GM21367 (cell line): ENCODE data around the gene CXXC5.

ENCODE experiments used
- ATAC-seq: cut with Tn5 transposase; IDR thresholded peaks from one replicate; pipeline ENCODE4 v1.9.1; 2021; ENCODE audit not compliant: unreplicated experiment

The CXXC5 gene

DNA sequence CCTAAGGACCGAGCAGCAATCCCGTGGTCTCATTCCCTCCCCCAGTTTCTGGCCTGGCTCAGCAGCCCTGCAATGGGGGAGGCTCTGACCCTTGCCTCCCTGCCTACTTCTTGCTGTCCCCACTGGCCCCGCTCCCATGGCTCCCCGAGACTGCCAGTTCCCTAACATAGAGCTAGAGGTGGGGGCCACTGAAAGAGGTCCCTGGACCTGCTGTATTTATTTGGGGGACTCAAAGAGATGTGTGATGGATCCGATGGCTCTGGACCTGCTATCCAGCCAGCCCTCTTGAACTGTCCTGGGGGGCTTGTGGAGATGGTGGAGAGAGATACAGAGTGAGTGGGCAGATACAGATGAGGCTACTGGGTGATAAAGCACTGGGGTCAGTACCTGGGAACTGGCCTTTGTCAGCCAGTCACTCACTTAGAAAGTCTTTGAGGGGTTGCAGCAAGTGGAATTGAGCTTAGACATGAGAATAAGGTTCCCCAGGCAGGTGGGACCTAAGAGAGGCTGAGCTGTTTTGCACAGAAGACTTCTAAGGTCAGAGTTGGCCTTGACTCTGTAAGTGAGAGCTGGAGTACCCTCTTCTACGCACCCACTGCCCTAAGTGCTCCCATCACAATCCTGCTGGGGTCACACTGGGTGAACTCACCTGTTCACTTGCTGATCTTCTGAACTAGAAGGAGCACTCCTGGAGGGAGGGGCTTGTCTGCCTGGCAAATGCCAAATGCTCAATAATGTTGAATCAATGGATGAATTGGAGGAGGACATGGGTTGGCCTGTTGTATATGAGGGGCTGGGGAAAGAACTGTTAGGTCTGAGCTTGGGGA, 42.9 kb downstream of the CXXC5 start:
- no peak for ATAC-seq

GRCh38 chr5:139692148-139692547, 44.0 kb downstream of the CXXC5 start:
- no peak for ATAC-seq

GRCh38 chr5:139692679-139693308, 44.6 kb downstream of the CXXC5 start:
- ATAC-seq: no peak

DNA sequence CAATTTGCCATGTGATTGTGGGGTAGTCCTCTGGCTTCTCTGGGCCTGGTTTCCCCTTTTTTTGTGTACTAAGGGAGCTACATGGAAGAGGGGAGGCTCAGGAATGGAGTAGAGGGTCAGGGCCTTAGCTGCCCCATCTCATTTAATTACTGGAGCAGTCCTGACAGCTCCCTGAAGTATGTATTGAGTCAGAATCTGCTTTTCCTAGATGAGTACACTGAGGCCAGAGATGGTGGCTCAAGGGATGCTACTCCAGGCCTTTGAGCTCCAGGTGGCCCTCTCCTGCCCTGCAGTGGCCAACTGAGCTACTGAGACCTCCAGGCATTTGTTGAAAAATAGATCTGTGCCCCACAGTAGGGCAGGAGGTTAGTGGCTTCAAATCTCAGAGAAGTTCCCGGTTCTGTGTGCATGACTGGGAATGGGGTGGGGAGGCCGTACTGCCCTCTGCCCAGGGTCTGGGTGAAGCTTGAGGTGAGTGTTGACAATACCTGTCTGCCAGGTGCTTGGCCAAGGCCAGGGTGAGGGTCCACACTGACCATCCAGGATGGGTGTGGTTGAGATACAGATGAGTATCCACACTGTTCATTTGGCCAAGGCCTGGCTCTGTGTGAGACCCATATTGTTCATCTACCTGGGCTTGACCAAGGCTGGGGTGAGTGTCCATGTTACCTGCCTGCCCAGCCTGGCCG, 45.7 kb downstream of the CXXC5 start:
- ATAC-seq: no peak

DNA sequence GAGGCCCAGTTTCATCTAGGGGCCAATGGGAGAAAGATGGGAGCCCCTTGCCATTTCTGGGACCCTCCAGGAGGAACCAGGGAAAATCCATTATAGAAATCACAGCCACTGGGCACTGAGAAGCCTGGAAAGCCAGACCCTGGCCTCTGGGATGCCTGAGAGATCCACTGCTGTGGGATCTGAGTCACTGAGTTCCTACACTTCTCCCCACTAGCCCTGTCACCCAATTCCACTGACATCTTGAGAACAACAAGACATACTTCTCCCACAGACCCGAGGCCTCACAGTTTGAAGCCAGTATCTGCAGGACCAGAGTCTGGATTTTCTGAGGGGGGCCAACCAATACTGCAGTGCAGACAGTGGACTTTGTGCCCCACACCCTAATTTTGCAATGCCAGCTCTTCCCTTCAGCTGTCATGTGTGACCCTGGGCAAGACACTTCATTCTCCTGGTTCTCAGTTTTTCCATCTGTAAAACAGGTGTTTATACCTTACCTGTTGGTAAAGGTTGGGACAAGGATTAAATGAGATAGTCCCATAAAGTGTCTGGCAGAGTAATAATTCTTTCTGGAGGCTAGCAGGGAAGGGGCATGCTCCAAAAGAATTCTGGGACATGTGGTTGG, 46.5 kb downstream of the CXXC5 start:
- ATAC-seq: no peak

GRCh38 chr5:139695178-139695573, 47.0 kb downstream of the CXXC5 start:
- no peak for ATAC-seq

GRCh38 chr5:139696167-139696893, 48.2 kb downstream of the CXXC5 start:
- ATAC-seq: no peak

GRCh38 chr5:139696894-139697658, 48.9 kb downstream of the CXXC5 start:
- ATAC-seq: no peak

- no peak for ATAC-seq
These were observed 50.5 kb downstream of the CXXC5 start for GRCh38 chr5:139698490-139699146.

GRCh38 chr5:139699351-139699750, 51.2 kb downstream of the CXXC5 start:
- no peak for ATAC-seq

GRCh38 chr5:139700711-139701055, 52.5 kb downstream of the CXXC5 start:
- no peak for ATAC-seq

DNA sequence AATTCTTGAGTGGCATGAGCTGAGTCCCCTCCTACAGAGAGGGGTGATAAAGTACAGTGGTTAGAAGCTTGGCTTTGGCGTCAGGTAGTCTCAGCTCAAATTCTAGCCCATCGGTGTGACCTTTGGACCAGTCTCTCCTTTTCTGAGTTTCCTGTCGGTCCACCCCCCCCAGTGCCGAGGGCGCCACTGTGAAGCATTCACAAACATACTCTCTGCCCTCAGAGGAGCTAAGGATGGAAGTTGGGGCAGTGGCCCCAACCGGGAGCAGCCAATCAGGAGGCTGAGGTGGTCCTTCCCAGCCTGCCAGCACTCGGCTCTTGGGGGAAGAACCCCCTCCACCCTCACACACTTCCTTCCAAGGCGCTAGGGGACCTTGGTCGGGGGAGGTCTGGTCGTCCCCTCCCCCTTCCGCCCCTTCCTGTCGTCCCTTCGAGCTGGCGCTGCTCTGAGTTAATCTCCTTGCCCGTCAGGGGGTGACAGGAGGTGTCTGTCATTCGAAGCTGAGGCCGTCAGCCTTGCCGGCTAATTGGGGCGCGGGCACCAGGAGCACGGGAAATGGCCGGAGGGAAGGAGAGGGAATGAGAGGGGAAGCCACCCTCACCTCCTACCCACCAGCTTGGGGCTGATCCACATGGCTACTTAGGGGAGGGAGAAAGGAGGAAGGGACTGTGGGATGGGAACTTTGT, 53.0 kb downstream of the CXXC5 start:
- no peak for ATAC-seq

DNA sequence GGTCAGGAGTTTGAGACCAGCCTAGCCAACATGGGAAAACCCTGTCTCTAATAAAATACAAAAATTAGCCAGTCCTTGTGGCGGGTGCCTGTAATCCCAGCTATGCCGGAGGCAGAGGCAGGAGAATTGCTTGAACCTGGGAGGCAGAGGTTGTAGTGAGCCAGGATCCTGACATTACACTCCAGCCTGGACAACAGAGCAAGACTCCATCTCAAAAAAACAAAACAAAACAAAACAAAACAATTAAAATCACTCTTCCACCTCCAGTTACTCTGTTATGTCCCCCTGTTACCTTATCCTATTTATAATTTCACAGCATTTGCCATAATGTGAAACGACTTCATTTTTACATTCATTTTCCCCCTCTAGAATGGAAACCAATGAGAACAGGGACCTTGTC, 54.4 kb downstream of the CXXC5 start:
- no peak for ATAC-seq

- no peak for ATAC-seq
These were observed 56.6 kb downstream of the CXXC5 start for GRCh38 chr5:139704748-139705147.

DNA sequence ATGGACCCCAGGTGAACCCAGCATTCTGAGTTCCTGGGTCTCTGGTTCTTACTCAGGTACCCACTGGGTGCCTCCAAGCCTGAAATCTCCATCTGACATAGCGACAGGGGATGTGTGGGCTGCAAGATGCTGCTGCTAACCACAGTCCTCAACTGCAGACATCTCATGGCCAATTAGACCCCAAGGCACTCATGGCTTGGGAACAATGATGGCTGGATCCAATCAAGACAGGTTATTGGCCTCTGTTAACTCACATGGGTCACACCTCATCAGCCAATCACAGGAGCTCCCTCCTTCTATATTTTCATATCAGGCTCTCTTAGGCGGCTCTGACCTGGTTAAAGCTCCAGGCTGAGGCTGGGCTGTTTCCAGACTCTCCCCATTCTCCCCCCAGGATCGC, 57.0 kb downstream of the CXXC5 start:
- ATAC-seq: no peak

- no peak for ATAC-seq
These were observed 57.8 kb downstream of the CXXC5 start for GRCh38 chr5:139705655-139706587.

DNA sequence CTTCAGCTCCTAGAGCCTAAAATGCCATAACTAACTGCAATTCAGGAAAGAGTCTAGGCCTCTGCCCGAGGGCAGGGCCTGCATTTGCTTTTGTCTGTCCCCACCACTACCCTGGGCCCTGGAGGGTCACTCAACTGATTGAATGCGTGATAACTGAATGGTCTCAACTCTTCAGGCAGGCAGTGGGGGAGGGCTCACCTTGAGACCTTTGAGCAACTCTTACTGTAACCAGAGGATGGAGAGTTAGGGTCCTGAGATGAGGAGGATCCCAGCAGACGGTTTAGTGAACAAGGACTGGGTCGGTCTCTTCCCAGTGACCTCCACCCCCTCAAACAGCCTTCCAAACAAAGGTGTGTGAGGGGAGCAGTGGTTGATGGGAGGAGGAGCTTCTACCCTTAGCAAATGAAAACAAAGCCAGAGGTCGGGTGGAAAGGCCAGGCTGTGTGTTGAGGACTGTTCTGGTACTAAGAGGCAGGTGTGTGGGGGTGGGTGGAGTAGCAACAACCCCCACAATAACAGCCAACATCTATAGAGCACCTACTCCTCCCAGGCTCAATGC, 59.4 kb downstream of the CXXC5 start:
- ATAC-seq: no peak

- ATAC-seq: no peak
These were observed 60.3 kb downstream of the CXXC5 start for GRCh38 chr5:139708434-139708861.
